GF-D8 (cell line): ENCODE results near the gene RPL9.
"Not testable (repeated sequence)": the region's sequence is repeated elsewhere in the genome, so short reads cannot be mapped to it uniquely, and the experiment has no call there.

Experiments used
- DNase-seq: peaks from one replicate; lab custom pipeline; 2025; lab: John Stamatoyannopoulos, UW

Gene RPL9

DNA sequence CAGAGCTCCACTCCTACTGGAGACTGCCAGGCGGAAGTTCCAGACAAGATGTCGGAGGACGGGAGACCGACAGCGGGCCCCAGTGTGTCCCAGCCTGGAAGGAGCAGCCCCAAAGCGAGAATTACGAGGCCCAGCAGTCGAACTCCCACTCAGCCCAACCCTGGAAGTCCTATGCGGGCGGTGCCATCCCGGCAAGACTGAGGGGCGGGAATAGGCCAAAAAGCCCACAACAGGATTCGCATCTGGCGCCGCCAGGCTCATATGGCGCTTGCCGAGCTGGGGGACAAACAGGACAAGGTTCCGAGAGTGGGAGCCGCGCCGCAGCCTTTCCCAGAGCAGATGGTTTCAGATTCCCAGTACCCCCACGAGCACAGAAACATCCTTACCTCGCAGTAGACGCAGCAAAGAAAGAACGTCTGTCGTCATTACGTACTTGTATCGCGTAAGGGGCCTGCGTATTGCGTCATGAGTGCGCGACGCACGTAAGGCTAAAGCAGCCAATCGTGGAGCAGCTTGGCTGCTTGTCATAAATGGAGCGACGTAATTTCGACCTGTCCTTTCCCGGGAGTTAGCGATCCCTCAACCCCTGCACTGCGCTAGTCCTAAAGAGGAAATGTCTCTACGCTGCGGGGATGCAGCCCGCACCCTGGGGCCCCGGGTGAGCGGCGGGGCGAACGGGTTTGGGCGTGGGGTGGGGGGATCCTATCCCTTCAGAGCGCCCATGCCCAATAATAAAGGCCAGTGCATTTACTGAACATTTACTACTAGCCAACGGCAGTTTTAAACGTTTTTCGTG lies at the start of gene RPL9, which contains the start of gene LIAS:
Gene RPL9 (minus strand): TSS at position 418 of the 796 bp plus-strand sequence. CDS start 483 bp downstream, outside the sequence.
Gene LIAS (plus strand): TSS at position 552 of the 796 bp plus-strand sequence. CDS start 62 bp downstream, at position 614.
- DNase-seq: peak; percentile 92

DNA sequence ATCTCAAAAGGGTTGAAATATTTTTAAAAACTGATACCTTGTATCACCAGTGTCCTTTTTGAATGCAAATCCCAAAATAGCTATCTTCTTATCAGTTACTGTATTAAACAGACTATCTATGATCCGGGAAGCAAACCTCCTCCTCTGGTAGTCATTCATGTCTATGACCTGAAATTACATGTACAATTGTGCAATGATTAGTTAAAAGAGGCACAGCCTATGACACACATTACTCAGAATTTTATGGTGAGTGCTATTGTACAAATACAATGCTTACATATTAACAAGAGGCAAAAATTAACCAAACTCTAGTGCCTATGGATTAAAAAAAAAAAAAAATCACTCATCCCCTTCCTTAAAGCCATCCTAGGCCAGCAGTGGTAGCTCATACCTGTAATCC lies 46.9 kb upstream of the RPL9 start:
- DNase-seq: no peak

DNA sequence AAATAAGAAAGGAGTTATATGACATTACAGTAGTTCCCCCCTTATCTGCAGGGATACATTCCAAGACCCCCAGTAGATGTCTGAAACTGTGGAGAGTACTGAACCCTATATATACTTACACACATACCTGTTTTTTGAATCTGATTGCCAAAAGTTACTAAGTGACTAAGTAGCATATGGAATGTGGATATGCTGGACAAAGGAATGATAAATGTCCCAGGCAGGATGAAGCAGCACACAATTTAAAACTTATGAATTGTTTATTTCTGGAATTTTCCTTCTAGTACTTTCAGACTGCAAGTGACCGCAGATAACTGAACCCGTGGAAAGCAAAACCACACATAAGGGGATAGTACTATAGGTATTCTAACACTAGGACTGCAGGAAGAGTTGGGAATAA lies 45.8 kb upstream of the RPL9 start:
- DNase-seq: no peak

- DNase-seq: not testable (repeated sequence)
These were observed 43.9 kb upstream of the RPL9 start for GRCh38 chr4:39502664-39503035.

DNA sequence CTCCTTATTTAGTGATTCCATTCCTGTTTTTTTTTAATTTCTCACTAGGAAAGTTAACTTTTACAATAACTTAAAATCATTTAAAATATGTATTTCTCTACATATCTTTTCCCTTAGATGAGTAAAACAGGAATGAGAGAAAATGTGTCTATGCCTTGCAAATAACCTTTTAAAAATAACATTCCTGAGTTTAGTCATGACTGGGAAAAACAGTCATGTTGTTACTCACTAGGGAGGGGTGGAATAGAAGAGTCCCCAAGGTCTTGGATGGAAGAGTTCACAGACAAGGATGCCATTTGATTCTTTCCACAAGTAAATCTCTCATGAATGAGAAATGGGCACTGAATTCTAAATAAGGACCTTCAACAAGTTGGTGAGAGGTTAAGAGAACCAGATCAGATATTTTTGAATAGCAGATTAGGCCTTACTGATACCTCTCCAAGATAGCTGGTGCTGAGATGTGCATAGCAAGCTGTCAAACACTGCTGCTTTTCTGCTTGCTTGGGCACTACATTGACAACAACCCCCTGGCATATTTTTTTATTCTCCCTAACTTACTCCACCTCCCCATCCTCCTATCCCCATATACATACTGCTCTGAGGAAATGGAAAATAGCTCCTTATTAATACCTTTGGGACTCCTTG lies 43.4 kb upstream of the RPL9 start:
- no peak for DNase-seq

- no peak for DNase-seq
These were observed 40.0 kb upstream of the RPL9 start for GRCh38 chr4:39498727-39499020.

- DNase-seq: no peak
These were observed 39.4 kb upstream of the RPL9 start for GRCh38 chr4:39497909-39498726.

DNA sequence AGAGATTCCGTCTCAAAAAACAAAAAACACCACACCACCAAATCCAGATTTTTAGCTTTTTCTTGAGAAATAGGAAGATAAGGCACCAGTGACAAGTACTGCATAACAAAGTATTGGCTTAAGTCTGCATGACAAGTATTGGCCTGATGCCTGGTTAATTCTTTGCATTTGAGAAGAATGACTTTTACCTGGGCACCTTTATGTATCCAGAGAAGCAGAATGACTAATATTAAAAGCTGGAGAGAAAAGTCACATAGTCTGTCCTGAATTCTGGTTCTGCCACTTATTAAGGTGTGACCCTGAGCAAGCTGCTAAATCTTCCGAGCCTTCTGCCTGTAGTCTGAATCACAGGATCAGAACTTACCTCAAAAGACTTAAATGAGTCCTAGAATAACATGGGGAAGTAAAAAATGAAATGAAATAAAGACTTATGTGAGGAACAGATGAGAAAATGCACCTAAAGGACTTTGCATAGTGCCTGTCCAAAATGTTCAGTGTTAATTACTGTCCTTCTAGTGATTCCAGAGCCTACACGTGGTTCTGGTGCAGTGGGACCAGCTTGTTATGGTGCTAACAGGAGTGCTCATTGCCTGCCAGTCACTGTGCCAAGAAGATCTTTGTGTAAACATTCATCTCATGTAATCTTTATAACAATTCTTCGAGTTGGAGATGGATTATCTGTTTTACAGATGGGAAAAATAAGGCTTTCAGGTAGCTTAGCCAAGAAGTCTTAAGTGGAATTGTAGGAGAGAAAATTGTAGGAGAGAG lies 36.9 kb upstream of the RPL9 start:
- no peak for DNase-seq

DNA sequence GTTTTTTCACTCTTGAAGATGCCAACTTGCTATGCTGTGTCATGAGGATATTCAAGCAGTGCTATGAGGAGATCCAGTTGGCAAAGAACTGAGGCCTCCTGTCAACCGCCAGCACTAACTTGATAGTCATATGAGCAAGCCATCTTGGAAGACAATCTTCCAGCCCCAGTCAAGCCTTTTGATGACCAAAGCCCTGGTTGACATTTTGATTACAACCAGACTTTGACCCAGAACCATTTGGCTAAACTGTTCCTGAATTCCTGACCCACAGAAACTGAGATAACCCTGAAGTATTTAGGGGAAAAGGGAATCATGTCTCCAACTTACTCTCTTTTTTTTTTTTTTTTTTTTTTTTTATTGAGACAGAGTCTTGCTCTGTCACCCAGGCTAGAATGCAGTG lies 35.6 kb upstream of the RPL9 start:
- no peak for DNase-seq

DNA sequence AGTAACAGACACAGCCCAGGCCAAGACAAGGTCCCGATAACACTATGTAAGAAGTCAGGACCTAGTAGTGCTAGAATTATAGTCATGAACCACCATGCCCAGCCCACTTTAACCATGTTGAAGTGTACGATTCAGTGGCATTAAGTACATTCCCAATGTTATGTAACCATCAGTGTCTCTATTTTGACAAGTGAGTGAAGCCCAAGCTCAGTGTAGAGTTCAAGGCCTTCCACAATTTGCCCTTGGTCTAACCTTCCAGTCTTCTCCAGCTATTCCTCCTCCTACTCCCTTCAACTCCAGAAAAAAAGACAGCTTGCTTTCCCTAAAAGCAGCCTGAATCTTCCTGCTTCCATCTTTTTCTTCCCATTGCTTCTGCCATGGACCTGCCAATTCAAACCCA lies 31.6 kb upstream of the RPL9 start:
- DNase-seq: no peak

- no peak for DNase-seq
These were observed 27.6 kb upstream of the RPL9 start for GRCh38 chr4:39486221-39486804.

DNA sequence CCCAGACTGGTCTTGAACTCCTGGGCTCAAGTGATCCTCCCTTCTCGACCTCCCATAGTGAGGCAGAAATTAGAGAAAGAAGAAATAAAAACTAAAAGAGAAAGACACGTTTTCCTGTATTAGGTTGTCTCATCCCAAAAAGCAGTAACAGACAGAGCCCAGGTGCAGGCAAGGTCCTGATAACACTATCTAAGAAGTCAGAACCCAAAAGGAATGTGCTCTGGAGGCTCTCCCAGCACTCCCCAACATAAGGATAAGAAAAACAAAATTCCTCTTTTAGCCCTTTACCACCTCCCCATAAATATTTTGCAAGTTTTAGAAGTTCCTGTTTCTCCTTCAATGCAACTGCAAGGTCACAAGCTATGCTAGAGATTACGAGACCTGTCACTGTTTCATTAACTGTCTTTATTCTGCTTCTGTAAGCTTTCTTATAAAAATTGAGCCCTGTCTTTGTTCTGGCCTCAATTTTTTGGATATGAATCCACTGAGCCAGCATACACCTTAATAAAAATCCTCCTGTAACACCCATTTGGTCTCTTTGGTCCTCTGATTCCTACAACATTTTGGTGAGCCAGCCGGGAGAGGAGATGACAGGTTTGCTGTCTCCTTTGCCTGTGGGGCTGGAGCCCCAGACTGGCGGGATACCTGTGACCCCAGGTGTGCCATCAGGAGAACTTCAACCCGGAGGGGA lies 26.0 kb upstream of the RPL9 start:
- DNase-seq: peak; percentile 52

DNA sequence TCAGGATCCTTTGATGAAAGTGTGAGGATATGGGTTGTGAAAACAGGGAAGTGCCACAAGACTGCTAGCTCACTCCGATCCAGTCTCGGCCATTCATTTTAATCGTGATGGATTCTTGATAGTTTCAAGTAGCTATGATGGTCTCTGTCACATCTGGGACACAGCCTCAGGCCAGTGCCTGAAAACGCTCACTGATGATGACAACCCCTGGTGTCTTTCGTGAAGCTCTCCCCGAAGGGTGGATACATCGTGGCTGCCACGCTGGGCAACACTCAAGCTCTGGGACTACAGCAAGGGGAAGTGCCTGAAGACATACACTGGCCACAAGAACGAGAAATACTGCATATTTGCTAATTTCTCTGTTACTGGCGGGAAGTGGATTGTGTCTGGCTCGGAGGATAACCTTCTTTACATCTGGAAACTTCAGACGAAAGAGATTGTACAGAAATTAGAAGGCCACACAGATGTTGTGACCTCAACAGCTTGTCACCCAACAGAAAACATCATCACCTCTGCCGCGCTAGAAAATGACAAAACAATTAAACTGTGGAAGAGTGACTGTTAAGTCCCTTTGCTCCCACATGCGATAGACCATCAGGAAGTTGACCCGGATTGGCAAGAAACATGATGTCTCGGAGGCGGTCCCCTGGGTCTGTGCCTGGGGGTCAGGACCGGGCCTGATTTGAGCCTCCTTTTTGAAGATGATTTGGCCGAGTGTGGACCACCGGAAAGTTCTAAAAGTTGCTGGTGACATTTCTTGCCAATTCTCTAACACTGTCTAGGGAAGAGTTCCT lies 22.4 kb upstream of the RPL9 start:
- no peak for DNase-seq

DNA sequence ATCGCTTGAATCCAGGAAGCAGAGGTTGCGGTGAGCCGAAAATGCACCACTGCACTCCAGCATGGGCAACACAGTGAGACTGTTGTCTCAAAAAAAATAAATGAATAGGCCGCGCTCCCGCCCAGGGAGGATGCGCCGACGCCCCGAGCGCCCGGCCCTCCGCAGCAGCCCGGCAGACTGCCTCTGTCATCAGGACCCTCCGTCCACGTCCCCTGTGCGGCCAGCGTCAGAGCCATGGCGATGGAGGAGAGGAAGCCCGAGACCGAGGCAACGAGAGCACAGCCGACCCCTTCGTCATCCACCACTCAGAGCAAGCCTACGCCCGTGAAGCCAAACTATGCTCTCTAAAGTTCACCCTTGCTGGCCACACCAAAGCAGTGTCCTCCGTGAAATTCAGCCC lies 21.5 kb upstream of the RPL9 start:
- no peak for DNase-seq

- no peak for DNase-seq
These were observed 17.6 kb upstream of the RPL9 start for GRCh38 chr4:39476187-39476895.

GRCh38 chr4:39472396-39472795 lies 13.7 kb upstream of the RPL9 start:
- DNase-seq: no peak

- no peak for DNase-seq
These were observed 11.7 kb upstream of the RPL9 start for GRCh38 chr4:39470402-39470801.

DNA sequence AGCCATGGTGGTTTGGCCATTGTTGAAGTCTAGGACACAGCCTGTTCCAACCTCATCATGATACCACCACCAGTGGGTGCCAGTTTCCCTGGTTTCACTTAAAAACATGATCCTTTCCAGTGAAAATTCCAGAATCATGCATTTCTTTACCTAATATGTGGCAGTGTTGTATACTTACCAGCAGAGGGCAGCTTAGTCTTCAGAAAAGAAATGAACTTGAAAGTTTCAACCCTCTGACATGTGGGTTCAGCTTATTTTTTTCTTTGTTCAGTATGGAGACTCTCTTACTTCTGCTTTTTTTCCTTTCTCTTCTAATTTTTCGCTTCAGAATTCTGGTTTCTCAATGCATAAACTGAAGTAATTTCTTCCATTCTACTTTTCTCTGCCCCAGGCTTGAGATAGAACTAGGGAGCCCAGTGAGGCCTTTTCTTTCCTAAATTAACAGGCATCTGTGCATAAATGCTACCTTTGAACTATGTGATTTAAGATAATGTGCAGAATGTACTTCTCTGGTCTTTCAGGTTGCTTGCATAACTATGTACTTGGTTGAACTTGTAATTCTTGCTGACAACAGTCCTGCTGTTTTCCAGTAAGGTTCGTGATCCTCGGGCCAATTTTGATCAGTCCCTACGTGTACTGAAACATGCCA lies 10.8 kb upstream of the RPL9 start:
- peak; percentile 79 for DNase-seq

- no peak for DNase-seq
These were observed 8.7 kb upstream of the RPL9 start for GRCh38 chr4:39467464-39467863.
